ENCODE measurements around the gene CAPN1. TPM values are rescaled to one million over a fixed set of nuclear protein-coding genes. Genes with fewer than 3 reads are reported as not detected.
"Not testable (repeated sequence)": the region's sequence is repeated elsewhere in the genome, so short reads cannot be mapped to it uniquely, and the experiment has no call there.

The CAPN1 gene
- total RNA-seq, 1 donor from 2014 or later, result 24.3 TPM

GRCh38 chr11:65147352-65148075, 34.2 kb upstream of the CAPN1 start:
- peaks cover 14% of the 10 kb centered on the region for H3K9me3 Mint-ChIP-seq
- H4K20me1 ChIP-seq (ENCODE audit: low read depth), result no peaks in the 10 kb centered on the region
- no peak overlapping the region for H2AFZ ChIP-seq (replicated peaks)

GRCh38 chr11:65148657-65149056, 33.1 kb upstream of the CAPN1 start:
- H3K27ac Mint-ChIP-seq, result no peak overlapping the region
- Histone ChIP-seq H3K9ac (no peak overlapping the region), H3K4me3 (no peak overlapping the region), H4K20me1 (ENCODE audit: low read depth) (no peaks in the 10 kb centered on the region), H3K79me2 (ENCODE audit: low read depth) (no peaks in the 10 kb centered on the region), H3F3A (ENCODE audit: low read depth) (no peaks in the 10 kb centered on the region), H3K36me3 (no peaks in the 10 kb centered on the region), H3K4me1 (no peaks in the 10 kb centered on the region), H2AFZ (replicated peaks) (no peak overlapping the region), H3K27ac (no peak overlapping the region), H3K9me3 (ENCODE audit: low read depth) (no peaks in the 10 kb centered on the region), H3K4me2 (no peak overlapping the region), H3K27me3 (no peaks in the 10 kb centered on the region)
- DNase-seq (ENCODE audit: low spot score), result no peak
- no peak overlapping the region for H3K4me3 Mint-ChIP-seq
- TF ChIP-seq EZH2phosphoT487 (IDR thresholded peaks at IDR 0.05) (no peak), CTCF (IDR thresholded peaks at IDR 0.05) (no peak), EZH2 (IDR thresholded peaks at IDR 0.05) (no peak)
- peaks cover 9% of the 10 kb centered on the region for H3K27me3 Mint-ChIP-seq (ENCODE audit: insufficient read depth, low read depth)
- H3K9me3 Mint-ChIP-seq, result peaks cover 14% of the 10 kb centered on the region
- H3K4me1 Mint-ChIP-seq, result peaks cover 9% of the 10 kb centered on the region
- no peaks in the 10 kb centered on the region for H3K36me3 Mint-ChIP-seq

More at GRCh38 chr11:65147352-65148075, 34.2 kb upstream of the CAPN1 start:
- no peak for DNase-seq (ENCODE audit: low spot score)
- peaks cover 9% of the 10 kb centered on the region for H3K4me1 Mint-ChIP-seq
- peaks cover 9% of the 10 kb centered on the region for H3K27me3 Mint-ChIP-seq (ENCODE audit: insufficient read depth, low read depth)
- Histone ChIP-seq H3K27me3 (no peaks in the 10 kb centered on the region), H3K4me3 (no peak overlapping the region), H3K4me1 (no peaks in the 10 kb centered on the region), H3K36me3 (no peaks in the 10 kb centered on the region), H3K9me3 (ENCODE audit: low read depth) (no peaks in the 10 kb centered on the region), H3K4me2 (no peak overlapping the region), H3F3A (ENCODE audit: low read depth) (no peaks in the 10 kb centered on the region), H3K27ac (no peak overlapping the region), H3K9ac (no peak overlapping the region), H3K79me2 (ENCODE audit: low read depth) (no peaks in the 10 kb centered on the region)
- no peaks in the 10 kb centered on the region for H3K36me3 Mint-ChIP-seq
- H3K4me3 Mint-ChIP-seq, result no peak overlapping the region
- H3K27ac Mint-ChIP-seq, result no peak overlapping the region
- TF ChIP-seq CTCF (IDR thresholded peaks at IDR 0.05), result no peak
- TF ChIP-seq EZH2phosphoT487 (IDR thresholded peaks at IDR 0.05), result no peak
- TF ChIP-seq EZH2 (IDR thresholded peaks at IDR 0.05), result no peak

- H3K79me2 ChIP-seq (ENCODE audit: low read depth); H3F3A ChIP-seq (ENCODE audit: low read depth); H3K4me3 ChIP-seq; H3K27ac ChIP-seq; H3K36me3 Mint-ChIP-seq; H3K9me3 ChIP-seq (ENCODE audit: low read depth); H3K4me2 ChIP-seq; H3K27me3 ChIP-seq; H3K27me3 Mint-ChIP-seq (ENCODE audit: insufficient read depth, low read depth); H3K27ac Mint-ChIP-seq; H3K4me1 Mint-ChIP-seq; H3K9ac ChIP-seq; H2AFZ ChIP-seq (replicated peaks); H4K20me1 ChIP-seq (ENCODE audit: low read depth); H3K4me1 ChIP-seq; DNase-seq (ENCODE audit: low spot score); H3K36me3 ChIP-seq; H3K4me3 Mint-ChIP-seq: not testable (repeated sequence)
- peaks cover 14% of the 10 kb centered on the region for H3K9me3 Mint-ChIP-seq
These were observed 31.6 kb upstream of the CAPN1 start for GRCh38 chr11:65150131-65150508.

- H3K27me3 Mint-ChIP-seq (ENCODE audit: insufficient read depth, low read depth), result peaks cover 9% of the 10 kb centered on the region
- no peaks in the 10 kb centered on the region for H3K36me3 Mint-ChIP-seq
- Histone ChIP-seq H4K20me1 (ENCODE audit: low read depth) (no peaks in the 10 kb centered on the region), H3K4me1 (no peaks in the 10 kb centered on the region), H3K4me2 (no peak overlapping the region), H3K9me3 (ENCODE audit: low read depth) (no peaks in the 10 kb centered on the region), H3K27ac (no peak overlapping the region), H3K9ac (no peak overlapping the region), H3F3A (ENCODE audit: low read depth) (no peaks in the 10 kb centered on the region), H3K36me3 (no peaks in the 10 kb centered on the region), H3K27me3 (no peaks in the 10 kb centered on the region), H3K79me2 (ENCODE audit: low read depth) (no peaks in the 10 kb centered on the region), H3K4me3 (no peak overlapping the region), H2AFZ (replicated peaks) (peak overlapping the region; percentile 76)
- TF ChIP-seq EZH2 (IDR thresholded peaks at IDR 0.05) (no peak), CTCF (IDR thresholded peaks at IDR 0.05) (no peak), EZH2phosphoT487 (IDR thresholded peaks at IDR 0.05) (no peak)
- peaks cover 9% of the 10 kb centered on the region for H3K4me1 Mint-ChIP-seq
- peaks cover 14% of the 10 kb centered on the region for H3K9me3 Mint-ChIP-seq
- H3K4me3 Mint-ChIP-seq, result no peak overlapping the region
- no peak for DNase-seq (ENCODE audit: low spot score)
- H3K27ac Mint-ChIP-seq, result no peak overlapping the region
These were observed 31.0 kb upstream of the CAPN1 start for GRCh38 chr11:65150509-65151299.
